ENCODE data around the gene EFNA4.

DNA sequence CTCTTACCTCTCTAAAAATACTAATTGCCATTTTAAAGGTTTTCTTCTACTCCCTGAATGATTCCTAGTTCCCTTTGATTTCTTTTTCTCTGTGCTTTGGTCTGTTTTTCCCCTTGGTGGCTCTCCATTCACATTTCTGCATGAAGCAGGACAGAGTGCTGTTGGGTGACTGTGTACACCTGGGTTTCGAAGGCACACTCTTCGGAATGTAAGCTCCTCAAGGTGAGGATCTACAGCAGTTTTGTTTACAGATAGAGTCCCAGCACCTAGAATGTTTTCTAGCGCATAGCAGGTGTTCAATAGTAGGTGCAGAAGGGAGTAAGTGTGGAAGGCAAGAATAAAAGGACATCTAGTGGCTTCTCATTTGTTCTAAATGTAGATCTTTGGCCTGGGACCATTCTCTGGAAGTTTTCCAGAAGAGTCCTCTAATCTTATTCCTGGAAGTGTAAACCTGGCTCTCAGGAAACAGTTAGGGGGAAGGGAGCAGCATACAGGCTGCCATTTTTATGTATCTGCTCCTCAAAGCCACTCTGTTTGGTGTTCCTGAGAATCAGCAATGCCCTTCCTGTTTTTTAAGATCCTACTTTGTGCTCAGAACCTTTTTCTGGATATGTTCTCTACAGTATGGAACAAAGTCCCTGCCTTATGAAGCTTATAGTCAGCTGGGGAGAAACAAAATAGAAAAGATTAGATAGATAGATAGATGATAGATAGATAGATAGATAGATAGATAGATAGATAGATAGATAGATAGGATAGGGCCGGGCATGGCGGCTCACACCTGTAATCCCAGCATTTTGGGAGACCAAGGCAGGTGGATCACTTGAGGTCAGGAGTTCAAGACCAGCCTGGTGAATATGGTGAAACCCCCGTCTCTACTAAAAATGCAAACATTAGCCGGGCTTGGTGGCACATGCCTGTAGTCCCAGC, 41.3 kb downstream of the EFNA4 start:
- TF ChIP-seq POLR2A (IDR thresholded peaks at IDR 0.05; ENCODE audit: borderline replicate concordance, extremely low read depth, insufficient read depth, insufficient read length) = no peak
- no peak for TF ChIP-seq REST (IDR thresholded peaks at IDR 0.05; ENCODE audit: low read depth)
- TF ChIP-seq EZH2 (IDR thresholded peaks at IDR 0.05) = no peak
- TF ChIP-seq CTCF (IDR thresholded peaks at IDR 0.05 in 2 of 3, conservative IDR thresholded peaks at IDR 0.05 in 1 of 3; ENCODE audit: borderline replicate concordance in 1 of 3, insufficient read depth in 1 of 3, low read depth in 2 of 3, low read length in 2 of 3) = no peak
- TF ChIP-seq FOSL1 (IDR thresholded peaks at IDR 0.05; ENCODE audit: low read depth) = no peak
- no peak for TF ChIP-seq EZH2phosphoT487 (IDR thresholded peaks at IDR 0.05; ENCODE audit: borderline replicate concordance)
- no peak for TF ChIP-seq POLR2AphosphoS5 (IDR thresholded peaks at IDR 0.05; ENCODE audit: low read depth, low read length)
- no peak for TF ChIP-seq MAX (IDR thresholded peaks at IDR 0.05)
- no peak for TF ChIP-seq SP1 (IDR thresholded peaks at IDR 0.05; ENCODE audit: low read depth)
- TF ChIP-seq TCF7L2 (IDR thresholded peaks at IDR 0.05; ENCODE audit: borderline replicate concordance, extremely low read depth, insufficient read depth, insufficient read length) = no peak
- no peak for TF ChIP-seq EGR1 (IDR thresholded peaks at IDR 0.05; ENCODE audit: low read depth)
- TF ChIP-seq CEBPB (IDR thresholded peaks at IDR 0.05; ENCODE audit: low read depth) = no peak
